Middle frontal gyrus (tissue), 1 donor: ENCODE results near the gene RARB.

ENCODE experiments used
- DNase-seq: peaks from one replicate; pipeline ENCODE4 v3.0.0-alpha.2; 2015; ENCODE audit warnings: low spot score; ENCODE audit errors: extremely low spot score

Gene RARB

DNA sequence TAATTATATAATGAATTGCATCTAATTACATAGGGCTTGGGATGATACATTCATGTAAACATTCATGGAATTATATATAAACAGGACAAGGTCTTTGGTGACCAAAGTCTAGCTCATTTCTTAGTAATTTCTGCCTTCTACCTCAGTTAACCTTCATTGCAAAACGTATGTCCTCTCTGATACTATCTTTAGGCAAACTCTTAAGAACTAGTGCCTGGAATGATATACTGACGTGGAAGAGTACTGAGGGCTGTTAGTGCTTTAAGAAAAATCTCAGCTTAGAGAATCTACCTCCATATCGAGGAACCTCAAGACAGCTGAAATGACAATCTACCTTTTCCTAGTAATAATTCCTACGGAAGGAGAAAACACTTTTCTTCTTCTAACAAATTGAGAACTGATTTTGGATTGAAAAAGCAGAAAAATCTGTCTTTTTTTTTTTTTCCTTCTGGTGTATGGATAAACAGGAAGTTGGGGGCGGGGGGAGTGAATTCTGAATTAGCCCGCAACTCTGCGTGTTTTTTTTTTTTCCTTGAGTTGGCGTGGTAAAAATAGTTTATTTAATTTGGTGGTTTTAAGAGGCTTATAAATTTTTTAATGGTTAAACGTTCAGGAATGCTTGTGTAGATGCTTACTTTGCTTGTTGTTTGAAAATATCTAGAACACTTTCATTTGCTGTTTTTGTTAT lies 43.2 kb downstream of the RARB start:
- no peak for DNase-seq

DNA sequence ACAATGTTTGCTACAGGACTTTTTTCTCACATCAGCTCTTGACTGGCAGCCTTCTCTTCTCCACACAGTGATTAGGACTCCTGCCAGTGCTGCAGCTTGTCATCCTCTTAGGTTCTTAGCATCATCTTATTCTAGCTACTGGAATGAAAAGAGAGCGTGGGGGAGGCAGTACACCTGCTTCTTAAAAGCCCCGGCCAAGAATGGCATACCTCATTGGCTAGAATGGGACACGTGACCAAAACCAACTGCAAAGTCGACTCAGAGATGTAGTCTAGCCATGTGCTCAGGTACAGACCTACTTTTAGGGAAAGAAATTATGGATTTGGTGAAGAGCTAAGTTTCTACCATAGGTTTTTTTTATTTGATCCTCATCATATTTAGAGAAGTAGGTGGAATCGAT lies 44.1 kb downstream of the RARB start:
- DNase-seq, result no peak

DNA sequence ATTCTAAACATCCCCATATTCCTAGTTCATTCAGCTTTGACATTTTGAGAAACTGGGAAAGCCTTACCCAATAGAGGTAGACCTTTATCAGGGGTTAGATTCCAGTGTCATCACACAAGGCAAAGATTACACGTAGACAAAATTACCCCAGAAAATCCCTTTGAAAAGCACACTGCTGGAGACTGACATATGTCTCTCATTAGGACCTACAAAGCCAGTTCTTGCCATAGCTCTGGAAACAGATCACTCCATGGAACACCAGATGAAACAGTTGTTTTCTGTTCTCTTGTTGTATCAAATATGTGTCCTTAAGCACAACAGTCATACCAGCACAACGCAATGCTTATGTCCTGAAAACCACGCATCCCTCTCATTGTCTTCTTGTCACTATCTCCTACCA lies 44.7 kb downstream of the RARB start:
- DNase-seq, result no peak

DNA sequence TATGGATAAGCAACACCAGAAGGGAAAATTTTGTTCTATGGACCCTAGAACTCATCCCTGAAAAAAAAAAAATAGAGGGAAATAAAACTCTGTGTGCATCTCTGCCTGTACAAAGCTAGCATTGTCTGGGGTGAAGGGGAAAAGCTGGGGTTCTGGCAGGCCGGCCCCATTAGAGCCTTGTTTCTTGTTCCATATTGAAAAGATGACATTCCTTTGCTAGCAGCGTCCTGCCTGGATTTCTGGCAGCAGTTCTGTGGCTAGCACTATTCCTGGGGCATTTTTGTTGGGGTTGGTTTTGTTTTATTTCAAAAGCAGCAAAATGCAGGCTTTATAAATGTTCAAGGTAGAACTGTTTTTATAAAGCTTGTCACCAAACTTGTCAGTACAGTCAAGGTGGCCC lies 45.2 kb downstream of the RARB start:
- no peak for DNase-seq

DNA sequence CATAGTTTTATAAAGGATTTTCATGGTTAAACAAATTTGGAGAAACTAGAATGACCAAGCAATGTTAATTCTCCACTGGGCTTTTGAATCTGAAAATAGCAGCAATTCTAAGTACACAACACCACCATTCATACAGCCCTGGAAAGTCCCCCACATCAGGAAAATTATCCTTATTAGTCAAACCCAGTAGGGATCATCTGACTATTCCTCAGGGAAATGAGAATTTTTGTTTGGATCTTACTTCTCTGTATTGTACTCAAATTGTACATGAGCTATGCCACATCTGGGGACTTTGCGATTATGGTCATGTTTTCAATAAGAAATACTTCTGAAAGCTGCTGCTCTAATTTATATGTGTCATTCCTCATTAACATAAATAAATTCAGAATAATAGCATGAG lies 46.0 kb downstream of the RARB start:
- no peak for DNase-seq

DNA sequence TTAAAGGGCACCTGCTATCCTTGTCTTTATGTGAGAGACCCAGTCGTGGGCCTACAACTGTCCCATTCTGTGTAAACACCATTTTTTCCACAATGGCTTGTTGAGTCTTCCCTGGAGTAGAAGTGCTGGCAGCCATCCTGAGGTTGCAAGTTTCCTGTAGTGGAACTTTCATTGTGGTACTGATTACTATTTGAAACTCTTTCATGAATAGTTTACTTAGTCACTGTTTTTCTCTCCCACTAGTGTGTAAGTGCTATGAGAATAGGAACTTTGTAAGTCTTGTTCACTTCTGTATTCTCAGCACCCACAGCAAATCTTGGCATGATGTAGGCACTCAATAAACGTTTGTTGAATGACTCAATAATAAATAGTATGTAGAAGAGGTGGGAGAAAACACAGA lies 48.6 kb downstream of the RARB start:
- DNase-seq, result no peak

DNA sequence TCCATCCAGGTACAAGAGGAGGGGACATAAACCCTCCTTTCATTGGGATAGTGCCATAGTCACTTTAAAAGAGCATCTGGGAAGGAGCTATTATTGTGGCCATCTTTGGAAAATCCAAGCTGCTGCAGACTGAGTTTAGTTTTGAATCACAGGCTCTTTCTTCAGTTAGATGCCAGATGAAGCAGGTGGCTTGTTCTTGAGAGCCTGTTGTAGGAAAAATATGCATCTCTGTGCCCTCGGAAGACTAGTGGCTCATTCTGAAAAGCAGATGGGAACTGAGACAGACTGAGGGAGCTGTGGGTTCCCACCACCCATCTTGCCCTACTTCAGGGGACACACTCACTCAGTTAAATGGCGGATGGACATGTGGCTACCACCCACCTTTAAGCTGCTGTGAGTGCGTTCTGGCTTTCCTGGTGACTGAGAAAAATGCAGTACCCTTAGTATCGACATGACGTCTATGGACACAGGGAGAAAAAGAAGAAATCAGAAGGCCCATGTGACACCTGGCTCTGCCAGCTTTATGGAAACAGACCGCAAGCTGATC lies 50.2 kb downstream of the RARB start:
- peak; percentile 28 for DNase-seq

DNA sequence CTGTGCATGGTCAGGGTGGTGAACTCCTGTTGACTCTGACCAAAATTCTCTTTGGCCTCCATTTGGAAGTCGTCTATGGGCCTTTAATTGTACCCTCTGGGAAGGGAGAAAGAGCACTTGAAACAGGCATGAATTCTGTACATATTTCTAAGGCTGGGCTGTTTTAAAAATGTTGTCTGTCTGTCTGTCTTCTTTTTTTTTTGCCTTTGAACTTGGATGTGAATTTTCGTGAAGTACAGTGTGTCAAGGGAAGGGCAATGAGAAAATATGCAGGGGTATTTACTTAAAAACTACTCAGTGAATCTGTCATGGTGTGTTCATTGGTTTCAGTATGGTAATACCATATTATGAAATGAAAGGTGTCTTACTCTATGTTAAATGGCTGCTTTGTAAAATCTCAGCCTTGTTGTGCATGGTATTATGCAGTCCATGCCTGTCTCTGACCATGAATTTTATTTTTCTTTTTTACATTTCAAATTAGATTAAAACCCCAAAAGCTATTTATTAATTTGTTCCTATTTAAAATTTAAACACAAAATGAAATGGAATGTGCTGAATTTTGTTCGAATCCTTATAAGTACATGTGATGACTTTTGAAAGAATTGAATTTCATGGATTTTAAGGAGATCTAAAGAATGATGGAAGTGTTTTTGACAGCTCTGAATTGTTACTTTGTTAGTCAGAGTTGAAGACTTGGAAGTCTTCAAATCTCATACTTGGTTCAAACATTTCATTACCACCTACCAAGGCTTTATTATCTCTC lies 51.1 kb downstream of the RARB start:
- no peak for DNase-seq

DNA sequence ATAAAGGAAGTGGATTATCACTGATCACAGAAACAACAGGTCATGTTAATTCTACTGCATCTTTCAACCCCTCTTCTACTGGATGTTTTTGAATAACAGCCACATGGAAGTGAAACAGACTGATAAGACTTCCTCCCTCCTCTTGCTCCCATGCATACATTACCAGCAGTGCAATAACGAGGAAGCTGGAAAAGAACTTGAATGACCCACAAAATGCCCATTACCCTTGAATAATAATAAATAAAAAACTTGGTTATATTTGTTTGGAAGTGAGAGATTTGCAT lies 51.6 kb downstream of the RARB start:
- DNase-seq, result no peak

DNA sequence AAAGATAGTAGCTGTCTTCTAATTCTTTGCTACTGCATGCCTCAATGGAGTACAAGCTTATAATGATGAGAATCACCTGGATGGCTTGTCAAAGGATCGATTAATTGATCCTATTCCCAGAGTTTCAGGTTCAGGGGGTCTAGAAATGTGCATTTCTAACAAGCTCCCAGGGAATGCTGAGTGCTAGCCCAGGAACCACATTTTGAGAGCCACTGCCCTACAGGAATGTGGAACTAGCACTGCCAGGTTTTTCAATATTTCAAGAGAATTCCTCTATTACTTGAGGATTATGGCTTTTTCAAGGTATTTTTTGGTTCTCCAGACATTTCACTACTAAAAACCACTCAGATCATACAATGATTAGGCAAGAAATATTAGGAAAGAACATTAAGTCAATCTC lies 52.7 kb downstream of the RARB start:
- DNase-seq, result no peak

DNA sequence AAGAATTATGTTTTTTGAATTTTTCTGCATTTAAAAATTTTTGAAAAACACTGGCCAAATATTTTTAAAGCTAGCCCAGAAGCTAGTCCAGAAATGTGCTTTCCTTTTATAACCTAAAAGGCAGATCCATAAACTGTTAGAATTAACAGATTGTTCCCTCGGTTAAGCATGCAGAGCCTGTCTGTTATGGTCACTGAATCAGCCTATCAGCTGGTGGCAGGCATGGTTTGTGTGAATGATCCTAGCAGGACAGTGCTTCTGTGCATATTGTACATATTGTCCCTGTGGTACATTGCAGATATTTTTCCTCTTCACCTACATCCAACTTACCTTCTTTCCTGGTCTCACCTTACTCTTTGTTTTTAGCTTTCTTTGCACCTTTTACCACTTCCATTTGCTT lies 53.3 kb downstream of the RARB start:
- DNase-seq, result no peak

DNA sequence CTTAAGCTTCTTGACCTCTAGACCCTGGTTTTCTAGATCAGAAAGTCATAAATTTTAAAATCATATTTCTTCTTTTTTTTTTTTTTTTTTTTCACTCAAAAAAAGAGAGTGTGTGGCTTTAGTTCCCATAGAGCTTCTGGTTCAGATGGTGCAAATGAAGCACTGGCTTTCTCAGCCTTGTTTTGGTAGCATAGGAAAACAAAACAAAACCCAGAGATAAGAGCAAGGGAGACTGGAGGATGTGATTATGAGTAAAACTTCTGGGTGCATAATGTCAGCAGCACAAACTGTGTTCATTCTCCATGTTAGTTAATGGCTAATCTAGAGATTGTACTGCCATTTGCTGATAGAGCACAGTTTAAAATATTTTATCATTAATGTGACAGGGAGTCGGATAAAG lies 55.4 kb downstream of the RARB start:
- no peak for DNase-seq

DNA sequence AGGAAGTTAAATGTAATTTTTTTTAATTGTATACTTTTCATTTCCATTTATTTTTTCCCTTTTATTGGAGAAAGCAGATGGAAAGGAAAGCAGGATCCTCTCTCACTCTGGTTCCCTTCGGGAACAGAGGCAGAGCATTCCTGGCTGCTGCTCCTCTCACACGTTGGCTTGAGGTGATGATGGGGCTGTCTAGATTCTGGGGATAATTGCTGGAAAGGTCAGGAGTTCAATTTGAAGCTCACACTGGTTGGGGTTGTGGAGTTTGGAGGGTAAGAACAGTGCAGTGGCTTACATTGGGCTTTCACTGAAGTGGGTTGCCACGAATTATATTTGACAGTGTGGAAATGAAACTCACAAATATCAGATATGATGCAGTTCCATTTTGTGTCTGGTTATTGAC lies 57.6 kb downstream of the RARB start:
- DNase-seq, result no peak

DNA sequence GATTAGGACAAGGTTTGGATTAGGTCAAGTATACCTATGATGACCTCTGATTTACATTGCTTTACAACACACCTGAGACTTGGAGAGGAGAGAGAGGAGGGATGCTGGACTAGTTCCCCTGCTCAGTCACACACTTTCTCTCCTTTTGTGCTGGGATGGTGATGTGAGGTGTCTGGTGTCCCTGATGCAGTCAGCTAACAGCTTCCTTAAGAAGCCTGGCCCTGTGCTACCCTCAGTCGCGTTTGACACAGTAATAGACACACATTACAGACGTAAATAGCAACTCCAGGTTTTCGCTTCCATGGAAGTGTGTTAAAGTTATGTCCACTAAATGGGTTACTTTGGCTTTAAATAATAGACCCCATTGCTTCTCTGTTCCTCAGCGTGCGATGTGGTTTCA lies 58.9 kb downstream of the RARB start:
- DNase-seq, result no peak

DNA sequence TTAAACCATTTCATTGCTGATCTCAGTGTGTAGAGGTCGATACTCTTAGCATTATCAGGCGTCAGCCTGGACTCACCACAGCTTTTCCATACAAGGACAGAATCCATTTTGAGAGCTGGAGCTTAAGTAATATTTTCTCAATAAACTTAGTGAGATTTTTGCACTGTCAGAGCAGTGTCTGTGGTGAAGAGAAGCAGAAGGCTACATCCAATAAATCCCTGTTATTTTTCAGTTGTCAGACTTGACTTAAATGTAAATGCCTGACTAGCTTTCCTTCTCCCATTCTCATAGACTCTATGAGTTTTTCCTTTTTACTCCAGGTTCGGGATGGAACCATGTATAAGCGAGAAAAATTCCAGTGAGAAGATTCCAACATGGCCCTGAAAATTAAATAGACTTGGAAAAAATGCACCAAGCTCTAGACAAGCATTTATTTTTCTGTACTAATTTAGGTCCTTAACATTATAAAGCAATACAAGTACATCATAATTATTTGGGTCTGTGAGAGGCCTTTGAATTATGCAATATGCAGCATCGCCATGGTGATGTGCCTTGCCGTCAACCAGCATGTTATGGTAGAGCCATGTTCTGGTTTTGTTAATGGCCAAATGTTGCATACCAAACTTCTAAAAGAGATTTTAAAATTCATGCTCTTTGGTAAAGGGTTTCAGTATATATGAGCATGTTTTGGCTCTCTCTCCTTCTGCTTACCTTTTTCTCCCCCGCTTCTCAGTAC lies 62.0 kb downstream of the RARB start:
- DNase-seq, result no peak

DNA sequence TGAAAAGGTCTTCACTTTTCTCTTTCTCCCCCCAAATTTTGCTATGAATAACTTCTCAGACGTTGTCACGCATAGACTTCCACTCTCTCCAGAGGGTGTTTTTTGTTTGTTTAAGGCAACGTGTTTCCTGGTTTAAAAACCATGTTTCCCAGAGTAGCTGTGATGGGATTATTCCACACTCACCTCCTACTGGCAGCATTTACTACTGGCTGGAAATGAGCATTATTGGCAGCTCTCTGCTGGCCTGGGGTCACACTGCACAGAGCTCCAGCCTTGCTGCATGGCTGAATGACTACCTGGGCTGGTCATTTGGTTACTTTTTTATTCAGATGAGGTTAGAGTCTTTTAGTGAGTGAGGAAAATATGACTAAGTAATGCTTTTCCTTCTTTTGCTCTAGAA lies 65.2 kb downstream of the RARB start:
- DNase-seq, result no peak

DNA sequence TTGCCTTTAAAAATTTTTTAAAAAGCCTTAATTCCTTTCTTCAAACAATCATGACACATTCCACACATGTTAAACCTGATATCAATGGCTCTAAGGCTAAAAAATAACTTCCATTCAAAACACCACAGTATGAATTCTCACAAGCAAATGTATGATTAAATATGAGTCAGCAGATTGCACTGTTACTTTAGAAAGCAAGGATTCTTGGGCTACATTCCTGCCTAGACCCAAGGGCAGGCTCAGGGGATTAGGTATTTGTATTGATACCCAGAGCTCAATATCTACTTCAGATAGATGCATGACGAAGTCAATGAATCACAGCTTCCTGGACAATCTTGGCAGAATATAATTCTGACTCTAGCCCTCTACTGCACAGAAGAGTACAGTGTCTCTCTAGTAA lies 65.7 kb downstream of the RARB start:
- DNase-seq, result no peak

DNA sequence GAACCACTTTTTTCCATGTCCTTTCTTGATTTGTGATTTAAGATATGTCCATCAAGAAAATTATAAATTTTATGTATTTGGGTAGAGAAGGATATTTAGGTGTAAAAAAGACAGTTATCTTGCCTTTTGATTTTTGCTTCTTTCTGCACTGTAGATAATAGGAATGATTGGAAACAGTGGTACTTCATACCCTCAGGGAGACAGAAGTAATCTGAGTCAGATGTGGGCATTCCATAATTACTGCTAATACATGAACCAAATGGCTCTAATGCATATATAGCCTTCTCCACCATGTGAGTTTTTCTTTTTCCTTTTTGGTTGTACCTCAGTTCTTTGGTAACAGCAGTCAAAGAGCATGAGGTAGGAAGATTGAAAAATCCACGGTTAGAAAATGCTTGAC lies 67.2 kb downstream of the RARB start:
- no peak for DNase-seq

DNA sequence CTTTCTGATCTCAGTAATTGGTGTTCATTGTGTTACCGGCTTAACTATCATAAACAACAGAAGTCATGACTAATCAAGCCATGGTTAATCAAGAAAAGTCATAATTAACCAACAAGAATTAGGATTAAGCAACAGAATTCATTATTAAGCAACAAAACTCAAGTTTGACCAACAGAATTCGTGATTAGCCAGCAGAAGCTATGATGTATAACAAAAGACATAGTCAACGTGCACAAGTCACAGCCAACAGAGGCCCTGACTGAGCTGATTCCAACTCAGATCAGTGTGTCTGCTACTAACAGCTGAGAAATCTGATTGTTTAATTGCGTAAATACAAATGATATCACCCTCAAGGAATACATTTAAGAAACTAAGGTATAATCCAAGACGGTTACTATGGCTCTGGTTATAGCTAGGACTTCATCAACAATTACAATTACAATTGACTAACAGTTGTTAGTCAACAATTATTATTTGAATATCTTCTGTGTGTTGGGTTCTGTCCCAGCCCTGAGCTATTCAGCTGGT lies 67.7 kb downstream of the RARB start:
- no peak for DNase-seq

DNA sequence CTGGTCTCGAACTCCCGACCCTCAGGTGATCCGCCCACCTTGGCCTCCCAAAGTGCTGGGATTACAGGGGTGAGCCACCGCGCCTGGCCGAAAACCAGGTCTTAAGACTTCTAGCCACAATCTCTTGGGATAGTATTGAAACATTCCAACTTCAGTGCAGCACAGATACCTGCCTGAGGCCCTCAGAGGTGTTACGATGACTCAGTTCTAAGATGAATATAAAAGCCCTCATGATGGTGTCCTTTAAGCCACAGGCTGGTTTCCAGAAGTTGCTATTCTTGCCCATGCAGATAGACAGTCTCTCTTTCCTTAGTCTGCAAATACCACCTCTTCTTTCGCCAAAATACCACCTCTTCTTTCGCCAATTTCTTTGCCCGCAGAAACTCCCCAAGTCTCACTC lies 69.0 kb downstream of the RARB start:
- no peak for DNase-seq

DNA sequence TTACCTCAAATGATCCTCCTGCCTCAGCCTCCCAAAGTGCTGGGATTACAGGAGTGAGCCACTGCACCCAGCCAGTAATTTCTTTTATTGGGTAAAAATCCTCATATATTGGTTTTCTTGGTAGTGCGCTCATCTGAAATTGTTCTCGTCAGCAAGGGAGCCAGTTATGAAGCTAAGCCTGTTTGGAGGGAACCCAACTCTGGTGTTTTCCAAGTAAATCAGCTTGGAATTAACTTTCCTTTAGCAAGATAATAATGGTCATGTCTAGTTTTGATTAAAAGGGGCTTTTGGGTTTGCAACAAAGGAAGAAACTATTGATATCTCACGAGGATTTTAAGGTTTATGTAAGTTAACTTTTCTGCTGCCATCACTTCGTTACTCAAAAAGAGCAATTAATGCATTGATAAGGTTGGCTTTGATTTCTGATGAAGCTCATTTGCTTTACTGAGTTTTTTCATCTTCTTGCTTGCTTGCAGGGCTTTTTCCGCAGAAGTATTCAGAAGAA lies 72.7 kb downstream of the RARB start:
- no peak for DNase-seq

DNA sequence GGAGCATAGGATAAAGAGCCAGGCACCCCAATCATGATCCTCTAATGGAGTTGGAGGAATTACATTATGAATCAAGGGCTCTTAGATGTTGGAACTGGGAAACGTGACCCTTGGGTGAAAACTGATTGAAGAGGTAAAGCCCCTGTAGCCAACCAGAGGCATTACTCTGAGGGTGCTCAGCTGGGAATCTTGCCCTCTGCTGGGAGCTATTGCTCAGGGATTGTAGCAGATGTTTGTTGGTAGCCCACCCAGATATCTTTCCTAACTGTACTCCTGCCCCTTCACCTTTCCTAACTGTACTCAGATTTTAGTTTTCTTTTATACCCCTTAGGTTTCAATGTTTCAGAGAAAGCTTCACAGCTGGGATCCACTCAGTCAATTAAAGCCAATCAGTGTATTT lies 74.2 kb downstream of the RARB start:
- no peak for DNase-seq
